Measurements from ENCODE around the gene KCNC3. TPM values are rescaled to one million over a fixed set of nuclear protein-coding genes. Genes with fewer than 3 reads are reported as not detected.
A peak's percentile ranks its signal among the peaks of the same experiment; 100 is the strongest.

The KCNC3 gene
- total and polyA plus RNA-seq, 2 of the 13 experiments (the other 11 are each of a cell fraction or from before 2014, with no cell fraction given), result 0.29 to 1.7 TPM

DNA sequence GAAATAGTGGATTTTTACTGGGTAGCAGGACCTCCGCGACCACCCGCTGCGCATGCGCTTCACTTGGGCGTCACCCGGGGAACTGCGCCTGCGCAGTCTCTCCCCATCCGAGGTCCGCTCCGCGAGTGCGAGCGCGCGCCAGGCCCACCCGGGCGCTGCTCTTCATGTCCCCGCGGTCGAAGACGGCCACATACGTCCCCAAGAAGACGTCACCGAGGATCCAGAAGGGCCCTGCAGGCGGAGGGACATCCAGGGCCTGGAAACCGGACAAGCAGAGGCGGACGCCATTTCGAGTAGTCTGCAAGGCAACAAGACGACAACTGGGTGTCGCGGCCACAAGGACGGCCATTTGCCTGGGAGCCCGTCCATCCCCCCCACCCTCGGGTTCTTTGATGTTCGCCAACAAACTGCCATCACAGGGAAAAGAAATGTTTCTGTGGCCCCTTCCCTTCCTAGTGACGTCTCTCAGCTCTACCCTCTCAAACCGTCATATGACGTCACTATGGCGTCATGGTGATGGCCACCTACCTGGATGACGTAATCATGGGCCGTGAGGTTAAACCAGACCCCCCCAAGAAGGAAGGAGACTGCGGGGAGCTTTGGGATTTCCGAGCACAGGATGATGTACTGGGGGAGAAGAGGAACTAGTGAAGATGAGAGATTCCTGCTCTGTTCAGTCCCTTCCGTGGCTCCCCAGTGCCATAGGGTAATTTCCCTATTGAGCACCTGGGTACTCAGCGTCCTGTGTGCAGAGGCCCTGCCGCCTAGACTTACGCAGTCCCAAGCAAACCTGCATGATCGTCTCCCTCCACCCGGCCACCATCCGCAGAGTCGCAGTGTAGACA lies 29.5 kb upstream of the KCNC3 start (continued):
- TF ChIP-seq ZNF160 (CRISPR knock-in tag; IDR thresholded peaks at IDR 0.05), result no peak

DNA sequence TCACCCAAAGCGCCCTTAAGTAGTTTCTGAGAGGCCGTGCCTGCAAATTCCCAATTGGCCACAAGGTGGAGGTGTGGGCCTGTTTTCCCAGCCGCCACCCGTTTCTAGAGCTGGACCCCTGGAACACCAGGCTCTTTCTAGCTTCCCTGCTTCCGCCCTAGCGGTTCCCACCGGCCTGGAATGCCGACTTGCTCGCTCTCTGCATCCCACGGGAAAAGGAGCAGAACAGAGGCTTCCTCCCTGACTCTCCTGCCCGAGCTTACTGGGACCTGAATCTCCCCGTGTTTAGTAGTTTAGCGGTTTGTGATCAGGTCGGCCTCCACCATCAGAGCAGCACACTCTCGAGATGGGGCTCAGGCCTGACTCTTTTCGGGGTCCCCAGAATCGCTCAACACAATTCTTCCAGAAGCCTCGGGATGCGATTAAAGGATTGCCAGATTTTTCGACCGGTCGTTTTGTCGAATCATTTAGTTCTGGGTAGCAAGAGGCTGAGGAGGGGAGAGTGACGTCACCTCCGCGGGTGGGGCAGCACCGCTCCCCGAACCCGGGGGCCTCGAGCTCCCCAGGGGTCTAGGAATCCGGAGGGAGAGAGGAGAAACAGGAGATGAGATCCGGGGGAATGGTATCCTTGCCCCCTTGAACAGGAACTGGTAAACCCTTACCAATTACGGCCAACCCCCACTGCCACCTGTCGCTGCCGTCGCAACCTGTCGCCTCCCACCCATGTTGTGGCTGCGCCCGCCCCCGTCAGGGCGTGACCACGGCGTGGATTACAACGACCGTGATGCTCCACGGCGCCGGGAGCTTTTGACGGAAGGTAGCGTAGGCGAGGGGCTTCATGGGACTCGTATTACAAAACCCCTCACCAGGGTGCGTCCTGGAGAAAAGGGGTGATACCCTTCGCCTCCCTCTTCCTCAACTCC lies 28.3 kb upstream of the KCNC3 start:
- Histone ChIP-seq H3K4me2 (ENCODE audit: low read depth, low read length) (peak overlapping the region; percentile 88), H3K79me2 (ENCODE audit: insufficient read depth, low read length) (no peaks in the 10 kb centered on the region), H3K36me3 (replicated peaks in 1 of 2; ENCODE audit: control insufficient read depth in 1 of 2, insufficient read depth in 2 of 2, low read length in 2 of 2) (no peaks in the 10 kb centered on the region), H3K27ac (ENCODE audit: extremely low read length, insufficient read depth, low read length) (no peak overlapping the region), H3K4me3 (replicated peaks in 1 of 3; ENCODE audit: insufficient read depth in 1 of 3, low read depth in 2 of 3, low read length in 3 of 3) (peak overlapping the region; percentile 39 to 72 (median 56); a peak in 5 of 6 replicates), H3K27me3 (ENCODE audit: control insufficient read depth in 1 of 2, insufficient read depth in 2 of 2, low read length in 2 of 2) (no peaks in the 10 kb centered on the region), H4K20me1 (ENCODE audit: insufficient read depth, low read length) (no peaks in the 10 kb centered on the region), H2AFZ (ENCODE audit: low read length) (no peak overlapping the region), H3K4me1 (ENCODE audit: insufficient read depth, low read length) (peaks cover 11% of the 10 kb centered on the region; the same call in 1 of the 2 replicates), H3K9ac (ENCODE audit: insufficient read depth, low read depth, low read length) (peak overlapping the region; percentile 38), H3K9me3 (ENCODE audit: low read length) (no peaks in the 10 kb centered on the region)
- POLR2A ChIA-PET, result interaction anchor here (0.8 to 1.2 kb wide), 7 partner anchors 8 to 448 kb away, joined by 3 to 6 read pairs (median 4); partner anchors contain the start of genes KCNC3 and POLD1
- ATAC-seq (peak; percentile 81), DNase-seq (ENCODE audit: low spot score) (peak; percentile 52), FAIRE-seq (peak; percentile 92)
- CTCF ChIA-PET (ENCODE audit: low intra/inter-chr PET ratio, low total read pairs), result interaction anchor here (1.1 to 2.4 kb wide), 3 partner anchors 11 to 122 kb away, joined by 4 to 21 read pairs (median 7); no protein-coding TSS in a partner anchor
- no TSS peak for BruUV-seq (replicated peaks)
- 44% methylated on average over 47 of the region's 54 CpGs for WGBS (ENCODE audit: low lambda C conversion rate)
- in situ Hi-C loops (cut with HindIII; ENCODE audit: extremely low pct_ligation_motif_present, low pct_unique_long_range_greater_than_20kb) (loop anchor here (25.0 kb wide), 1 partner anchor 430 kb away; the partner anchor contains the start of gene ACP4), intact Hi-C loops (cut with micrococcal nuclease; ENCODE audit: unreplicated experiment) (loop anchor here (1.0 kb wide), 1 partner anchor 122 kb away; no protein-coding TSS in a partner anchor)
- TF ChIP-seq SALL1 (CRISPR knock-in tag; IDR thresholded peaks at IDR 0.05), result peak; percentile 36; the same call in 1 of the 2 replicates
- TF ChIP-seq, protein P1, sequence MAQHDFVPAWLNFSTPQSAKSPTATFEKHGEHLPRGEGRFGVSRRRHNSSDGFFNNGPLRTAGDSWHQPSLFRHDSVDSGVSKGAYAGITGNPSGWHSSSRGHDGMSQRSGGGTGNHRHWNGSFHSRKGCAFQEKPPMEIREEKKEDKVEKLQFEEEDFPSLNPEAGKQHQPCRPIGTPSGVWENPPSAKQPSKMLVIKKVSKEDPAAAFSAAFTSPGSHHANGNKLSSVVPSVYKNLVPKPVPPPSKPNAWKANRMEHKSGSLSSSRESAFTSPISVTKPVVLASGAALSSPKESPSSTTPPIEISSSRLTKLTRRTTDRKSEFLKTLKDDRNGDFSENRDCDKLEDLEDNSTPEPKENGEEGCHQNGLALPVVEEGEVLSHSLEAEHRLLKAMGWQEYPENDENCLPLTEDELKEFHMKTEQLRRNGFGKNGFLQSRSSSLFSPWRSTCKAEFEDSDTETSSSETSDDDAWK (CRISPR knock-in tag; IDR thresholded peaks at IDR 0.05), result no peak
- no peak for TF ChIP-seq KDM3A (CRISPR knock-in tag; IDR thresholded peaks at IDR 0.05; ENCODE audit: low read depth)
- peak; percentile 39; the same call in 1 of the 2 replicates for TF ChIP-seq KDM2A (CRISPR knock-in tag; IDR thresholded peaks at IDR 0.05; ENCODE audit: borderline replicate concordance, low read depth)
- TF ChIP-seq KLF6 (CRISPR knock-in tag; IDR thresholded peaks at IDR 0.05), result 0 out of 2 replicates have a peak, but pooled peaks have one; percentile 40
- TF ChIP-seq, protein P2, sequence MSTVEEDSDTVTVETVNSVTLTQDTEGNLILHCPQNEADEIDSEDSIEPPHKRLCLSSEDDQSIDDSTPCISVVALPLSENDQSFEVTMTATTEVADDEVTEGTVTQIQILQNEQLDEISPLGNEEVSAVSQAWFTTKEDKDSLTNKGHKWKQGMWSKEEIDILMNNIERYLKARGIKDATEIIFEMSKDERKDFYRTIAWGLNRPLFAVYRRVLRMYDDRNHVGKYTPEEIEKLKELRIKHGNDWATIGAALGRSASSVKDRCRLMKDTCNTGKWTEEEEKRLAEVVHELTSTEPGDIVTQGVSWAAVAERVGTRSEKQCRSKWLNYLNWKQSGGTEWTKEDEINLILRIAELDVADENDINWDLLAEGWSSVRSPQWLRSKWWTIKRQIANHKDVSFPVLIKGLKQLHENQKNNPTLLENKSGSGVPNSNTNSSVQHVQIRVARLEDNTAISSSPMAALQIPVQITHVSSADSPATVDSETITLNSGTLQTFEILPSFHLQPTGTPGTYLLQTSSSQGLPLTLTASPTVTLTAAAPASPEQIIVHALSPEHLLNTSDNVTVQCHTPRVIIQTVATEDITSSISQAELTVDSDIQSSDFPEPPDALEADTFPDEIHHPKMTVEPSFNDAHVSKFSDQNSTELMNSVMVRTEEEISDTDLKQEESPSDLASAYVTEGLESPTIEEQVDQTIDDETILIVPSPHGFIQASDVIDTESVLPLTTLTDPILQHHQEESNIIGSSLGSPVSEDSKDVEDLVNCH (CRISPR knock-in tag; IDR thresholded peaks at IDR 0.05), result no peak
- no peak for TF ChIP-seq ZNF619 (CRISPR knock-in tag; IDR thresholded peaks at IDR 0.05)
- TF ChIP-seq ASH2L (IDR thresholded peaks at IDR 0.05; ENCODE audit: insufficient read length, low read depth, low read length), result no peak
- TF ChIP-seq, protein P3, sequence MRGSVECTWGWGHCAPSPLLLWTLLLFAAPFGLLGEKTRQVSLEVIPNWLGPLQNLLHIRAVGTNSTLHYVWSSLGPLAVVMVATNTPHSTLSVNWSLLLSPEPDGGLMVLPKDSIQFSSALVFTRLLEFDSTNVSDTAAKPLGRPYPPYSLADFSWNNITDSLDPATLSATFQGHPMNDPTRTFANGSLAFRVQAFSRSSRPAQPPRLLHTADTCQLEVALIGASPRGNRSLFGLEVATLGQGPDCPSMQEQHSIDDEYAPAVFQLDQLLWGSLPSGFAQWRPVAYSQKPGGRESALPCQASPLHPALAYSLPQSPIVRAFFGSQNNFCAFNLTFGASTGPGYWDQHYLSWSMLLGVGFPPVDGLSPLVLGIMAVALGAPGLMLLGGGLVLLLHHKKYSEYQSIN (CRISPR knock-in tag; IDR thresholded peaks at IDR 0.05; ENCODE audit: borderline replicate concordance), result no peak
- TF ChIP-seq ZNF772 (CRISPR knock-in tag; IDR thresholded peaks at IDR 0.05), result peak; percentile 56; the same call in 1 of the 2 replicates
- no peak for TF ChIP-seq BCL6 (CRISPR knock-in tag; IDR thresholded peaks at IDR 0.05)
- TF ChIP-seq SPEN (CRISPR knock-in tag; IDR thresholded peaks at IDR 0.05; ENCODE audit: low read depth), result 0 out of 2 replicates have a peak, but pooled peaks have one; percentile 27
- no peak for TF ChIP-seq TAF15 (IDR thresholded peaks at IDR 0.05; ENCODE audit: low read depth, low read length, poor library complexity, severe bottlenecking)
- TF ChIP-seq GATAD2A (CRISPR knock-in tag; IDR thresholded peaks at IDR 0.05), result 0 out of 2 replicates have a peak, but pooled peaks have one; percentile 26

Measured in HepG2 (cell line).